ENCODE results near the gene STAT6. TPM values are rescaled to one million over a fixed set of nuclear protein-coding genes. Genes with fewer than 3 reads are reported as not detected.
A peak's percentile ranks its signal among the peaks of the same experiment; 100 is the strongest.

STAT6 gene
- total and polyA plus RNA-seq, 2 experiments from 2014 or later: 37.2 to 53.0 TPM

DNA sequence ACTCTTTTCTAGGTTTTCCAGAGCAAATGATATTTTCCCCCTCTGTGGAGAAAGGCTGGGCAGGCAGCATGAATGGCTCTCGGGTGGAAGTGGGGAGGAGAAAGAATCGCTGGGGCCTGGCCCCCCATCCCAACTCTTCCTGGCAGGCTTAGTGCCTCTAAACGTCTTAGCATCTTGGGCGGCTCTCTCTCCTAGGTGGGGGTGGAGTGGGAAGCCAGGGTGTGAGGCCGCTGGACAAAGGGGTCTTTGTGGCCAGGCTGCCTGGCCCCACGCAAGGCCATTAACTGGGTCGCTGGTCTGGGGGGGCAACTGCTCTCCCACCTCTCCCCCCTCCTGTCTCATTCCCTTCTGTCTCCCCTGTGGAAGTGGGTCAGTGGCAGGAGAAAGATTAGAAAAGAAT is 31.6 kb upstream of the STAT6 start:
- Histone ChIP-seq H3K27me3 (no peaks in the 10 kb centered on the region), H3K4me1 (ENCODE audit: low read depth) (peaks cover 10% of the 10 kb centered on the region), H3K9me3 (ENCODE audit: low read depth) (no peaks in the 10 kb centered on the region), H3K4me3 (no peak overlapping the region), H3K36me3 (peaks cover 43% of the 10 kb centered on the region), H3K27ac (no peak overlapping the region)
- no peak for DNase-seq (ENCODE audit: low read depth in 1 of 2, low spot score in 1 of 2)
- TF ChIP-seq CTCF (IDR thresholded peaks at IDR 0.05; ENCODE audit: low read depth, low read length): no peak

GRCh38 chr12:57142121-57142520 is 31.0 kb upstream of the STAT6 start:
- no peak for DNase-seq (ENCODE audit: low read depth in 1 of 2, low spot score in 1 of 2)
- no peak for TF ChIP-seq CTCF (IDR thresholded peaks at IDR 0.05; ENCODE audit: low read depth, low read length)
- Histone ChIP-seq H3K36me3 (peaks cover 43% of the 10 kb centered on the region), H3K9me3 (ENCODE audit: low read depth) (no peaks in the 10 kb centered on the region), H3K27ac (no peak overlapping the region), H3K4me3 (no peak overlapping the region), H3K4me1 (ENCODE audit: low read depth) (peaks cover 7% of the 10 kb centered on the region), H3K27me3 (no peaks in the 10 kb centered on the region)

DNA sequence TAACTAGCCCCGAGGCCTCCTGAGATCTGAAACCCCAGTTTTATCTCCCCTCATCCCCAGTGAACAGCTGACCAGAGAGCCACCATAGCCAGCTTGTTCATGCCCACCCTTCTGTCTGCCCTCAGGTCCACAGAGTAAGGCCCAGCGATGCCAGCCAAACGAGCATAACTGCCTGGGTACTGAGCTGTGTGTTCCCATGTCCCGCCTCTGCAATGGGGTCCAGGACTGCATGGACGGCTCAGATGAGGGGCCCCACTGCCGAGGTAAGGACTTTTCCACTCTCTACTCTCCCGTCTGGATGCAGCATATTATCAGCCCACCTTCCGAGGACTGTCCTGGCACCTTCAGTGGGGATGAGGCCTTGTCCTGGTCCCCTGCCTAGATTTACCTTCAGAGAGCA is 30.1 kb upstream of the STAT6 start:
- no peak for DNase-seq (ENCODE audit: low read depth in 1 of 2, low spot score in 1 of 2)
- Histone ChIP-seq H3K27ac (no peak overlapping the region), H3K27me3 (no peaks in the 10 kb centered on the region), H3K36me3 (peaks cover 40% of the 10 kb centered on the region), H3K4me3 (no peak overlapping the region), H3K4me1 (ENCODE audit: low read depth) (peaks cover 4% of the 10 kb centered on the region), H3K9me3 (ENCODE audit: low read depth) (no peaks in the 10 kb centered on the region)
- TF ChIP-seq CTCF (IDR thresholded peaks at IDR 0.05; ENCODE audit: low read depth, low read length): no peak

DNA sequence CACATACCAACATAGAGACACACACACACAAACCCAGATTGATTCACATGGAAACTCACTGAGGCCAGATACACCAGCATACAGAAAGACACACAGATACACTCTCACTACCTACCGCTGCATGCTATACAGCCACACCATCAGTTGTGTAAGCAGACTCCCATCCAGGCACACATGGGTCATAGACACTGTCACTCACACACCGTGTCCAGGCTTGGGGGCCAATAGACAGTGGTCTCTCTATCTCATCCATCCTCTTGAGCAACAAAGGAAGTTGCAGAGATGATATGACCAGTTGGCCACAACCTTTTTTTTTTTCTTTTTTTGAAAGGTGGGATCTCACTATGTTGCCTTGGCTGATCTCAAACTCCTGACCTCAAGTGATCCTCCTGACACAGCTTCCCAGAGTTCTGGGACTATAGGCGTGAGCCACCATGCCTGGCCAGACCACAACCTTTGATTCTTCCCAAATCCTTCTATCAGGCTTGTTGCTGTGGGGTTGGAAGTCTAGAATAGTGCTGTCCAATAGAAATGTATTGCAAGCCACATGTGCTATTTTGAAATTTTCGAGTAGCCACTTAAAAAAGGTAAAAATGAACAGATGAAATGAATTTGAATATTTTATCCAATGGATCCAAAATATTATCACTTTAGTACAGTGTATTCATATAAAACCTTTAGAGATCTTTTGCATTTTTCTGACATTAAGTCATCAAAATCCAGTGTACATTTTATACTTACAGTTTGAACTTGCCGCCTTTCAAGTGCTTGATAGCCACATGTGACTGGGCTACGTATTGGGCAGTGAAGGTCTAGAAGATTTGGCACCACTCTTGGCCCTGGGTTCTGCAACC is 28.9 kb upstream of the STAT6 start:
- peaks cover 15% of the 10 kb centered on the region for H3K4me1 ChIP-seq (ENCODE audit: low read depth)
- peaks cover 31% of the 10 kb centered on the region for H3K36me3 ChIP-seq
- DNase-seq (ENCODE audit: low read depth in 1 of 2, low spot score in 1 of 2): peak in 1 of 2 donors; percentile 67
- no peak for TF ChIP-seq CTCF (IDR thresholded peaks at IDR 0.05; ENCODE audit: low read depth, low read length)
- no peak overlapping the region for H3K27ac ChIP-seq
- H3K4me3 ChIP-seq: no peak overlapping the region
- H3K9me3 ChIP-seq (ENCODE audit: low read depth): no peaks in the 10 kb centered on the region
- no peaks in the 10 kb centered on the region for H3K27me3 ChIP-seq

- Histone ChIP-seq H3K27ac (no peak overlapping the region), H3K4me1 (ENCODE audit: low read depth) (peaks cover 21% of the 10 kb centered on the region)
Observed at GRCh38 chr12:57138526-57139272, 27.5 kb upstream of the STAT6 start.

More at GRCh38 chr12:57138526-57139272, 27.5 kb upstream of the STAT6 start:
- no peak overlapping the region for H3K4me3 ChIP-seq
- no peaks in the 10 kb centered on the region for H3K9me3 ChIP-seq (ENCODE audit: low read depth)
- peak in 1 of 2 donors; percentile 74 for DNase-seq (ENCODE audit: low read depth in 1 of 2, low spot score in 1 of 2)
- no peaks in the 10 kb centered on the region for H3K27me3 ChIP-seq
- H3K36me3 ChIP-seq: peaks cover 19% of the 10 kb centered on the region
- TF ChIP-seq CTCF (IDR thresholded peaks at IDR 0.05; ENCODE audit: low read depth, low read length): no peak

All from cardiac muscle cell (in vitro differentiated cells and primary cell).